IPS DF 6.9 (cell line): ENCODE results near the gene ATAD3C.
A peak's percentile ranks its signal among the peaks of the same experiment; 100 is the strongest.
"Not testable (repeated sequence)": the region's sequence is repeated elsewhere in the genome, so short reads cannot be mapped to it uniquely, and the experiment has no call there.

Experiments
- DNase-seq: peaks from one replicate; pipeline ENCODE4 v3.0.0-alpha.2; 2013; ENCODE audit warnings: low read depth, low spot score
- H3K27ac ChIP-seq: one replicate; pipeline ENCODE4 v1.5.1; 2013; ENCODE audit warnings: low read length, control low read depth
- H3K27me3 ChIP-seq: 2 replicates; pipeline ENCODE4 v1.6.1; 2013; ENCODE audit warnings: mild to moderate bottlenecking, low read length; ENCODE audit not compliant: control insufficient read depth, insufficient read depth
- H3K36me3 ChIP-seq: 2 replicates; pipeline ENCODE4 v1.6.1; 2013; ENCODE audit warnings: low read length; ENCODE audit not compliant: control insufficient read depth, insufficient read depth
- H3K4me1 ChIP-seq: 2 replicates; pipeline ENCODE4 v1.6.1; 2013; ENCODE audit warnings: low read length; ENCODE audit not compliant: control insufficient read depth, insufficient read depth
- H3K4me3 ChIP-seq: 2 replicates; pipeline ENCODE4 v1.5.1; 2013; ENCODE audit warnings: mild to moderate bottlenecking, low read length
- H3K9me3 ChIP-seq: 2 replicates; pipeline ENCODE4 v1.6.1; 2013; ENCODE audit warnings: low read length, inconsistent platforms; ENCODE audit not compliant: control insufficient read depth, insufficient read depth
- WGBS: extraction: QIAGEN DNeasy Blood & Tissue Kit; methylation state at CpG from one replicate; pipeline ENCODE4 v1.1.7; 2013; ENCODE audit warnings: mixed read lengths, missing lambda C conversion rate; ENCODE audit not compliant: insufficient read length, insufficient coverage; 5-methylcytosine and 5-hydroxymethylcytosine counted together

Gene ATAD3C

DNA sequence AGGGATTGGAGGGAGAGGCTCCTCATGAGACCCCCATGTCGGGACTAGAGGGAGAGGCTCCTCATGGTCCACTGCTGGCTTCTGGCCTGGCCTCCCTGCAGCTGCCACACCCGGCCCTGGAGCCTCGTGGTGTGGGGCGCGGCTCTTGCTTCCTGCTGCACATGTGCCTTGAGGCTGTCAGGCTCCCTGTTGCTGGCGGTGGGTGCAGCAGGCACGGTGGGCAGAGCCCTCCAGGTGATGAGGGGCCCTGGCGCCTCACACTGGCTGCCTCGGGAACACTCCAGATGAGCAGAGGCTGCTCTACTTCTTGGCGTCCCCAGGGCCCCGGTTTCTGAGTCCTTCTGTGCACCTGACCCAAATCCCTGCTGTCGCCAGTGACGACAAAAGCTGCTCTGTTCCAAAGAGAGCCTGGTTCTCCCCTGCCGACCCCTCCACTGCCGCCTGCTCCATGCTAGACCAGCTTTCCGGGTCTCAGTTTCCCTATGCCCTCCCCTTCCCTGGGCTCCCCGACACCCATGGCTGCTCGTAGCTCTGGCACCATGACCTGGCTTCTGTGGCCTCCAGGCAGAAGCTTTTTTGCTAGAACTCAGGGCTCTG lies 12.3 kb downstream of the ATAD3C start:
- WGBS = no CpG with 5 or more reads among the region's 18 CpGs
- H3K36me3 ChIP-seq = peaks cover 3% of the 10 kb centered on the region; the same call in 1 of the 2 replicates
- no peaks in the 10 kb centered on the region for H3K4me1 ChIP-seq
- DNase-seq = no peak
- H3K9me3 ChIP-seq = no peaks in the 10 kb centered on the region
- H3K4me3 ChIP-seq = no peak overlapping the region
- no peaks in the 10 kb centered on the region for H3K27me3 ChIP-seq
- H3K27ac ChIP-seq = no peak overlapping the region

DNA sequence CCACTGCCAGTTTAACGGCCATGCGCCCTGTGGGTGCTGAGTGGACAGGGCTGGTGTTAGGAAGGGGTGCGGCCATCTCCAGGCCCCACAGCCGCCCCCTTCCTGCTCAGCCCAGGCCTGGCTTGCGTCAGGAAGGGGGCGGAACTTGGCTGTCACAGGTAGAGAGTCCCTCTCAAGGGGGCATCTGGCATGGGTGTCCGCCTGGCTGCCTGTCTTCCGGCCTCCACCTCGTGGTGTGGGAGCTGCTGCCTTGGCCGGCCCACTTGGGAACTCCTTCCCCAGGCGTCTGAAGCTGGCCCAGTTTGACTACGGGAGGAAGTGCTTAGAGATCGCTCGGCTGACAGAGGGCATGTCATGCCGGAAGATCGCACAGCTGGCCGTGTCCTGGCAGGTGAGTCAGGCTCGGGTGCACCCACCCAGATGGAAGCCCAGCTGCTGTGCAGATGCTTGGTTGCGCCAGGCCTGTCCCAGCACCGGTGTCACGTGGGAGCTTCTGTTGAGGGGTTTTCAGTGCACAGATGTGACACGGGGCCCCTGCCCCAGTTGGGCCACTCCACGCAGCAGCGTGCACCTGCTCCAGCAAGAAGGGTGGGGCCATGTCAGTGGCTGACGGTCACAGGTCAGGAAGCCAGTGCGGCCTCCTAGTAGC lies 13.0 kb downstream of the ATAD3C start:
- no peak overlapping the region for H3K27ac ChIP-seq
- H3K36me3 ChIP-seq = peaks cover 3% of the 10 kb centered on the region; the same call in 1 of the 2 replicates
- H3K4me3 ChIP-seq = no peak overlapping the region
- WGBS = no CpG with 5 or more reads among the region's 26 CpGs
- no peaks in the 10 kb centered on the region for H3K9me3 ChIP-seq
- DNase-seq = no peak
- no peaks in the 10 kb centered on the region for H3K27me3 ChIP-seq
- H3K4me1 ChIP-seq = no peaks in the 10 kb centered on the region

DNA sequence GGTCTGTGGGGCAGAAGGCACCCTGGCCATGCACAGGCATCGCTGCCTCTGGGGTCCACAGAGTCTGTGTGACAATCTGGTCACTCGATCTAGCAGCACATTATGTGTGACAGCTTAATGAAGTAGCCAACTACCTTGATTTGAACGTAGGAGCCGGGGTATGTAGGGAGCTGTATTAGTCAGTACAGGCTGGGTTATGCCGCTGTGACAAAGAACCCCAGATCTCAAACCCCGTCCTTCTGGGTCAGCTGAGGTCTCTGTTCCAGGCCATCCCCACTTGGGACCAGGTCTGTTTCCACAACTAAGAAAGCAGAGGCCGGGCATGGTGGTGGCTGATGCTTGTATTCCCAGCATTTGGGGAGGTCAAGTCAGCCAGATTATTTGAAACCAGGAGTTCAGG lies 13.8 kb downstream of the ATAD3C start:
- WGBS = no CpG with 5 or more reads among the region's 7 CpGs
- DNase-seq = no peak
- Histone ChIP-seq H3K4me1 (no peaks in the 10 kb centered on the region), H3K27me3 (no peaks in the 10 kb centered on the region), H3K4me3 (no peak overlapping the region), H3K36me3 (peaks cover 3% of the 10 kb centered on the region; the same call in 1 of the 2 replicates), H3K27ac (no peak overlapping the region), H3K9me3 (no peaks in the 10 kb centered on the region)

GRCh38 chr1:1468196-1468985 lies 18.9 kb downstream of the ATAD3C start:
- not testable (repeated sequence) for H3K27me3 ChIP-seq, H3K9me3 ChIP-seq, H3K4me1 ChIP-seq, DNase-seq, H3K4me3 ChIP-seq, H3K36me3 ChIP-seq, H3K27ac ChIP-seq
- no CpG with 5 or more reads among the region's 44 CpGs for WGBS

GRCh38 chr1:1470626-1471388 lies 21.3 kb downstream of the ATAD3C start:
- Histone ChIP-seq H3K36me3 (no peaks in the 10 kb centered on the region), H3K4me1 (peaks cover 1% of the 10 kb centered on the region; the same call in 1 of the 2 replicates), H3K27me3 (no peaks in the 10 kb centered on the region), H3K4me3 (peak overlapping the region; percentile 56; the same call in 1 of the 2 replicates), H3K9me3 (no peaks in the 10 kb centered on the region), H3K27ac (no peak overlapping the region)
- no CpG with 5 or more reads among the region's 16 CpGs for whole genome bisulfite sequencing
- DNase-seq = no peak

DNA sequence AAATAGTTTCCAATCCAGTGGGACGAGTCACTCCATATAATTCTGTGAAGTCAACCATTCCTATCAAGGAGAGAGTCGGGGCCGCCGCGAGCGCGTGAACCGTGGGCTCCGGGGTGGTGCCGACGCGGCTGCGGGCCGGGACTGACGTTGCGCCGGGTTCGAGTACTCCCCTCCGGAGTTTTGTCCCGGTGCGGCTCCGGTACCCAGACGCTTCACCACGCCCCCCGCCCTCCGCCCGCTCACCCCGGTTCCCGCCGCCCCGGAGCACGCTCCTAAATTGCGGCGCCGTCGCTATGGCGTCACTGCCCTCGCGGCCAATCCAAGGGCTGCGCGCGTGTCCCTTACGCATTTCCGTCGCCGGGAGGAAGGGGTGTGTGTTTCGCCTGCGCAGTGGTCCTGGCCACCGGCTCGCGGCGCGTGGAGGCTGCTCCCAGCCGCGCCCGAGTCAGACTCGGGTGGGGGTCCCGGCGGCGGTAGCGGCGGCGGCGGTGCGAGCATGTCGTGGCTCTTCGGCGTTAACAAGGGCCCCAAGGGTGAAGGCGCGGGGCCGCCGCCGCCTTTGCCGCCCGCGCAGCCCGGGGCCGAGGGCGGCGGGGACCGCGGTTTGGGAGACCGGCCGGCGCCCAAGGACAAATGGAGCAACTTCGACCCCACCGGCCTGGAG lies 22.0 kb downstream of the ATAD3C start, which contains the start of gene ATAD3B:
ATAD3B (plus strand) TSS at position 377 of the 664 bp plus-strand sequence; CDS start at position 497, 120 bp downstream.
- H3K36me3 ChIP-seq = no peaks in the 10 kb centered on the region

GRCh38 chr1:1472053-1472876 lies 22.8 kb downstream of the ATAD3C start:
- H3K4me1 ChIP-seq, H3K27ac ChIP-seq, H3K27me3 ChIP-seq, H3K36me3 ChIP-seq, DNase-seq, H3K9me3 ChIP-seq: not testable (repeated sequence)
- WGBS = no CpG with 5 or more reads among the region's 65 CpGs
- peak overlapping the region; percentile 69; the same call in 1 of the 2 replicates for H3K4me3 ChIP-seq

More for the DNA sequence above, 22.0 kb downstream of the ATAD3C start, which contains the start of gene ATAD3B:
- H3K9me3 ChIP-seq = no peaks in the 10 kb centered on the region
- peaks cover 1% of the 10 kb centered on the region; the same call in 1 of the 2 replicates for H3K4me1 ChIP-seq
- no CpG with 5 or more reads among the region's 87 CpGs for WGBS
- peak; percentile 73 for DNase-seq
- no peak within 1 kb of the TSS for H3K27ac ChIP-seq
- H3K4me3 ChIP-seq = peak within 1 kb of the TSS; percentile 69
- H3K27me3 ChIP-seq = no peaks in the 10 kb centered on the region

DNA sequence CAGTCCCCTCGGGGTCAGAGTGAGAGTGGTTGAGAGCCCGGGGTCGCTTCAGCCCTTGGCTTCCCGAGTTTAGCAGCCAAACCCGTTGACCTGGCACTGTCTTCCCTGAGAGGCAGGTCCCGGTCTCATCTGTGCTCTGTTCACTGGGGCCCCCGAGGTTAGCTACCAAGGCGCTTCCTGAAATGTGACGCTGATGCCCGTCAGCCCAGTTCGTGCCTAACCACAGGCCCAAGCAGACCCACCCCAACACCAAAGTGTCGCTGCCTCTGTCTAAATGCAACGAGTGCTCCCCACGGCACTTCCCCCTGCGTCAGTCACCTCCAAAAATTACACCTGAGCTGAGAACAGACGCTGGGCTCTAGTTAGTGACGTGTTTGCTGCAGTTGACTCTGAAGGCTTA lies 26.5 kb downstream of the ATAD3C start:
- not testable (repeated sequence) for H3K27me3 ChIP-seq, H3K4me3 ChIP-seq, DNase-seq, H3K9me3 ChIP-seq, H3K27ac ChIP-seq, H3K4me1 ChIP-seq
- no CpG with 5 or more reads among the region's 17 CpGs for WGBS
- H3K36me3 ChIP-seq = peaks cover 22% of the 10 kb centered on the region

GRCh38 chr1:1477206-1477605 lies 27.7 kb downstream of the ATAD3C start:
- no peak overlapping the region for H3K27ac ChIP-seq
- H3K36me3 ChIP-seq = peaks cover 26% of the 10 kb centered on the region
- peaks cover 1% of the 10 kb centered on the region; the same call in 1 of the 2 replicates for H3K4me1 ChIP-seq
- no peak overlapping the region for H3K4me3 ChIP-seq
- no CpG with 5 or more reads among the region's 22 CpGs for WGBS
- no peaks in the 10 kb centered on the region for H3K27me3 ChIP-seq
- no peaks in the 10 kb centered on the region for H3K9me3 ChIP-seq
- DNase-seq = no peak
